Measurements from ENCODE around the gene ZNF777.

ZNF777 gene

GRCh38 chr7:149460493-149461277 lies at the start of gene ZNF777:
TSS of gene ZNF777 (minus strand) at chr7:149461062. CDS start at chr7:149456022, 5,040 bp downstream.
- Histone ChIP-seq H3K27ac (ENCODE audit: low read length) (peak within 1 kb of the TSS; percentile 25), H3K27me3 (ENCODE audit: low read depth, low read length) (no peaks in the 10 kb centered on the region), H3K9me3 (ENCODE audit: control insufficient read depth in 1 of 2, low read length in 2 of 2) (no peaks in the 10 kb centered on the region), H3K4me3 (ENCODE audit: low read depth in 1 of 2, low read length in 2 of 2) (peak within 1 kb of the TSS; percentile 82 to 83), H3K4me1 (ENCODE audit: control insufficient read depth in 1 of 2, insufficient read depth in 2 of 2, low read length in 2 of 2) (peaks cover 3 to 18% of the 10 kb centered on the region in 2 donors), H3K36me3 (ENCODE audit: control insufficient read depth in 1 of 2, insufficient read depth in 2 of 2, low read length in 2 of 2) (peaks cover 2 to 8% of the 10 kb centered on the region in 2 donors)

DNA sequence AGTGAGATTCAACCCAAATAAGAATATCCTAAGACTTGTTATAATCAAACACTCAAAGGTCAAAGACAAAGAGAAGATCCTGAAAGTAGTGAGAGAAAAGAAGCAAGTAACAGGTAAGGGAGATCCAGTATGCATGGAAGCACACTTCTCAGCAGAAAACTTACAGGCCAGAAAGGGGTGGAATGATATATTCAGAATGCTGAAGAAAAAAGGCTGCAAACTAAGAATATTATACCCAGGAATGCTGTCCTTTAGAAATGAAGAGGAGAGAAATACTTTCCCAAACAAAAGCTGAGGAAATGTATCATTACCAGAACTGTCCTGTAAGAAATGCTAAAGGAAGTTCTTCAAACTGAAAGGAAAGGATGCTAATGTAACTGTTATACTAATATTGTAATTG lies 49.4 kb upstream of the ZNF777 start:
- no peaks in the 10 kb centered on the region for H3K4me1 ChIP-seq (ENCODE audit: control insufficient read depth in 1 of 2, insufficient read depth in 2 of 2, low read length in 2 of 2)
- H3K9me3 ChIP-seq (ENCODE audit: control insufficient read depth in 1 of 2, low read length in 2 of 2): peaks cover 0 to 36% of the 10 kb centered on the region in 2 donors
- no peaks in the 10 kb centered on the region for H3K36me3 ChIP-seq (ENCODE audit: control insufficient read depth in 1 of 2, insufficient read depth in 2 of 2, low read length in 2 of 2)
- no peak overlapping the region for H3K27ac ChIP-seq (ENCODE audit: low read length)
- H3K27me3 ChIP-seq (ENCODE audit: low read depth, low read length): no peaks in the 10 kb centered on the region
- H3K4me3 ChIP-seq (ENCODE audit: low read depth in 1 of 2, low read length in 2 of 2): no peak overlapping the region

DNA sequence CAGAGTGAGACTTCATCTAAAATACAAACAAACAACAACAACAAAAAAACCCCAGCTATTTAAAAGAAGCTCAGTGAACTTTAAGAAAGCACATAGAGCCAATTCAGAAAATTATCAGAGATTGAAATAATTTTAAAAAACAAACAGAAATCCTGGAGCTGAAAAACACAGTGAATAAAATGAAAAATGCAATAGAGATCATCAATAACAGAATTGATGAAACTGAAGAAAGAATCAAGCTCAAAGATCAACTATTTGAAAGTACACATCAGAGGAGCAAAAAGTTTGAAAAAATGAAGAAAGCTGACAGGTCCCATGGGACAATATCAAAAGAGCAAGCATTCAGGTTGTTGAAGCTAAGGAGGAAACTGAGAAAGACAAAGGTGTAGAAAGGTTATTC lies 48.9 kb upstream of the ZNF777 start:
- H3K36me3 ChIP-seq (ENCODE audit: control insufficient read depth in 1 of 2, insufficient read depth in 2 of 2, low read length in 2 of 2): no peaks in the 10 kb centered on the region
- no peak overlapping the region for H3K27ac ChIP-seq (ENCODE audit: low read length)
- H3K4me1 ChIP-seq (ENCODE audit: control insufficient read depth in 1 of 2, insufficient read depth in 2 of 2, low read length in 2 of 2): no peaks in the 10 kb centered on the region
- H3K4me3 ChIP-seq (ENCODE audit: low read depth in 1 of 2, low read length in 2 of 2): no peak overlapping the region
- peaks cover 0 to 36% of the 10 kb centered on the region in 2 donors for H3K9me3 ChIP-seq (ENCODE audit: control insufficient read depth in 1 of 2, low read length in 2 of 2)
- no peaks in the 10 kb centered on the region for H3K27me3 ChIP-seq (ENCODE audit: low read depth, low read length)

DNA sequence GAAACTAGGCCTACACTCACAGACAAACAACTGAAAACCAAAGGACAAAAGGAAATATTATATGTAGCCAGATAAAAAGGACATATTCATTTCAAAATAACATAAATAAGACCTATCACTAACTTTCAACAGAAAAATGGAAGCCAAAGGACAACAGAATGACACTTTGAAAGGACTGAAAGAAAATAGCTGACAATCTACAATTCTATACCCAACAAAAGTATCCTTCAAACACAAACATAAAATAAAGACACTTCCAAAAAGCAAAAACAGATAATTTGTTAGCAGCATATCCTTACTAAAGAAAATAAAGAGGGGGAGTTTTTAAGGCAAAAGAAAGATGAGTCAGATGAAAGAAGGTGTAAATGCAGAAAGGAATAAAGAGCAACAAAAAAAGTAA lies 44.7 kb upstream of the ZNF777 start:
- Histone ChIP-seq H3K27ac (ENCODE audit: low read length) (no peak overlapping the region), H3K4me1 (ENCODE audit: control insufficient read depth in 1 of 2, insufficient read depth in 2 of 2, low read length in 2 of 2) (no peaks in the 10 kb centered on the region), H3K27me3 (ENCODE audit: low read depth, low read length) (no peaks in the 10 kb centered on the region), H3K4me3 (ENCODE audit: low read depth in 1 of 2, low read length in 2 of 2) (no peak overlapping the region), H3K9me3 (ENCODE audit: control insufficient read depth in 1 of 2, low read length in 2 of 2) (peaks cover 0 to 27% of the 10 kb centered on the region in 2 donors), H3K36me3 (ENCODE audit: control insufficient read depth in 1 of 2, insufficient read depth in 2 of 2, low read length in 2 of 2) (no peaks in the 10 kb centered on the region)

DNA sequence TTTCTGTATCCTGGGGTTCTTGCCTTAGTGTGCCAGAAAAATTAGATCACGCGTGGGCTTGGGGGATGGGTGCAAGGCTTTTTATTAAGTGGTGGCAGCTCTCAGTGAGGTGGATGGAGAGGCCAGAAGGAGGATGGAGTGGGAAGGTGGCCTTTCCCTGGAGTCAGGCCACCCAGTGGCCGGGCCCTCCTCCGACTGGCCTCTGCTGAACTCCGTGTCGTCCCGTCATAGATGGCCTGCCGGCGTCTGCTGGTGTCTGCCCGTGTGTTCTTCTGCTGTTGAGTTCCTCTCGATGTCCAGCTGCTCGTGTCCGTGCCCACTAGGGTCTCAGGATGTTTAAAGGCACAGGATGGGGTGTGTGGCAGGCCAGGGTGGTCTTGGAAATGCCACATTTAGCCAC lies 40.8 kb upstream of the ZNF777 start:
- peaks cover 0 to 8% of the 10 kb centered on the region in 2 donors for H3K9me3 ChIP-seq (ENCODE audit: control insufficient read depth in 1 of 2, low read length in 2 of 2)
- H3K36me3 ChIP-seq (ENCODE audit: control insufficient read depth in 1 of 2, insufficient read depth in 2 of 2, low read length in 2 of 2): no peaks in the 10 kb centered on the region
- H3K4me1 ChIP-seq (ENCODE audit: control insufficient read depth in 1 of 2, insufficient read depth in 2 of 2, low read length in 2 of 2): peaks cover 0 to 4% of the 10 kb centered on the region in 2 donors
- no peak overlapping the region for H3K4me3 ChIP-seq (ENCODE audit: low read depth in 1 of 2, low read length in 2 of 2)
- no peaks in the 10 kb centered on the region for H3K27me3 ChIP-seq (ENCODE audit: low read depth, low read length)
- H3K27ac ChIP-seq (ENCODE audit: low read length): no peak overlapping the region

- H3K4me1 ChIP-seq (ENCODE audit: control insufficient read depth in 1 of 2, insufficient read depth in 2 of 2, low read length in 2 of 2): peaks cover 2 to 8% of the 10 kb centered on the region in 2 donors
- no peaks in the 10 kb centered on the region for H3K36me3 ChIP-seq (ENCODE audit: control insufficient read depth in 1 of 2, insufficient read depth in 2 of 2, low read length in 2 of 2)
- H3K9me3 ChIP-seq (ENCODE audit: control insufficient read depth in 1 of 2, low read length in 2 of 2): peaks cover 0 to 4% of the 10 kb centered on the region in 2 donors
- H3K27ac ChIP-seq (ENCODE audit: low read length): no peak overlapping the region
- H3K27me3 ChIP-seq (ENCODE audit: low read depth, low read length): no peaks in the 10 kb centered on the region
- H3K4me3 ChIP-seq (ENCODE audit: low read depth in 1 of 2, low read length in 2 of 2): no peak overlapping the region
These were observed 40.0 kb upstream of the ZNF777 start for GRCh38 chr7:149500910-149501309.

- no peaks in the 10 kb centered on the region for H3K9me3 ChIP-seq (ENCODE audit: control insufficient read depth in 1 of 2, low read length in 2 of 2)
- H3K36me3 ChIP-seq (ENCODE audit: control insufficient read depth in 1 of 2, insufficient read depth in 2 of 2, low read length in 2 of 2): no peaks in the 10 kb centered on the region
- no peak overlapping the region for H3K4me3 ChIP-seq (ENCODE audit: low read depth in 1 of 2, low read length in 2 of 2)
These were observed 39.3 kb upstream of the ZNF777 start for GRCh38 chr7:149500201-149500600.

DNA sequence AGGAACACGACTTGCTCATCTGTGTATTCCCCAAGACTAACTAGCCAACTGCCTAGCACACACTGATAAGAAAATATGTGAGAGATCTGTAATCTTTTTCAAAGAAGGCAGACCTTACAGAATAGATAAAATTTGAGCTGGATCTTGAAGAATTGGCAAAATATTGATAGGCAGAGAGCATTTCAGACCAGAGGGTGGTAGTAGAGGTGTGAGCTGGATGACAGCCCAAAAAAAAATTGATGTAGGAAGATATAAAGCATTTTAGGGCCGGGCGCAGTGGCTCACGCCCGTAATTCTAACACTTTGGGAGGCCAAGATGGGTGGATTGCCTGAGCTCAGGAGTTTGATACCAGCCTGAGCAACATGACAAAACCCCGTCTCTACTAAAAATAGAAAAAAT lies 37.9 kb upstream of the ZNF777 start:
- H3K9me3 ChIP-seq (ENCODE audit: control insufficient read depth in 1 of 2, low read length in 2 of 2): no peaks in the 10 kb centered on the region

More at GRCh38 chr7:149500201-149500600, 39.3 kb upstream of the ZNF777 start:
- H3K27me3 ChIP-seq (ENCODE audit: low read depth, low read length): no peaks in the 10 kb centered on the region
- H3K4me1 ChIP-seq (ENCODE audit: control insufficient read depth in 1 of 2, insufficient read depth in 2 of 2, low read length in 2 of 2): peaks cover 9 to 15% of the 10 kb centered on the region in 2 donors
- H3K27ac ChIP-seq (ENCODE audit: low read length): no peak overlapping the region

DNA sequence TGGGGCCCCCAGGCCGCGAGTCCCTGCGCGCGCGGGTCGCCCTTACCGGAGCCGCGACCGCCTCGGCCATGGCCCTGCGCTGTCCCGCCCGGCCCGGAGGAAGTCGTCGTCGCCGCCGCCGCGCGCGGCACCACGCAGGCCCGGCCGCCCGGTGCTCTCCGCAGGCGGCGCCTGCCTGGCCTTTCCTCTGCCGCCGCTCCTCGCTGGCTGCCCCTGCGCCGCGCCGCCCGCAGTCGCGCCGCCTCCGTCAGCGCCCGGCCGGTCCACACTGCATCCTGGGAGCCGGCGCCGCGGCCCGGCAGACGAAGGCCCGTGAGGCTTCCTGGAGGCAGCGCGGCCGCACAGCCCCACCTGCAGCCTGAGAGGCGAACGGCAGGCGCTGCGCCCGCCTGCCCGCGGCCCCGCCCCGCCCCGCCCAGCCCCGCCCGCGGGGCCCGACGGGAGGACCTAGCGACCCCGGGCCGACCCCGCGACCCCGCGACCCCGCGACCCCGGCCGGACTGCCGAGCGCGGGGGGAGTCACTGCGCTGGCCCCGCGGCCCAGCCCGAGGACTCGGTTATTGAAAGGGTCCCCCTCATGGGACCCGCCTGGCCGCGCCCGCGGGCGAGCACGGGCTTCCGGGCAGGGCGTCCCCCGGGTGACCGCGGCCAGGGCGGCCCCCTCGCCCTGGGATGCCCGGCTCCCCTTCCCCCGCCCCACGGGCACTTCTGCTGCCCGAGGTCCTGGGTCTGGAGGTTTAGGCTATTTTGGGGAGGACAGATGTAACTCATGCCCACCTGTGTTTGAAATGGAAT lies 36.8 kb upstream of the ZNF777 start, which contains the start of gene ZNF746:
Gene ZNF746, minus strand, starts transcription at position 343 of the 795 bp plus-strand sequence. Its CDS starts 273 bp downstream, at position 70.
- Histone ChIP-seq H3K9me3 (ENCODE audit: control insufficient read depth in 1 of 2, low read length in 2 of 2) (no peaks in the 10 kb centered on the region), H3K4me3 (ENCODE audit: low read depth in 1 of 2, low read length in 2 of 2) (peak within 1 kb of the TSS; percentile 78), H3K36me3 (ENCODE audit: control insufficient read depth in 1 of 2, insufficient read depth in 2 of 2, low read length in 2 of 2) (peaks cover 13 to 15% of the 10 kb centered on the region in 2 donors), H3K27ac (ENCODE audit: low read length) (peak within 1 kb of the TSS; percentile 39), H3K27me3 (ENCODE audit: low read depth, low read length) (no peaks in the 10 kb centered on the region), H3K4me1 (ENCODE audit: control insufficient read depth in 1 of 2, insufficient read depth in 2 of 2, low read length in 2 of 2) (peaks cover 10 to 22% of the 10 kb centered on the region in 2 donors)

More for the DNA sequence above, 37.9 kb upstream of the ZNF777 start:
- Histone ChIP-seq H3K27ac (ENCODE audit: low read length) (no peak overlapping the region), H3K4me3 (ENCODE audit: low read depth in 1 of 2, low read length in 2 of 2) (no peak overlapping the region), H3K4me1 (ENCODE audit: control insufficient read depth in 1 of 2, insufficient read depth in 2 of 2, low read length in 2 of 2) (peaks cover 10 to 22% of the 10 kb centered on the region in 2 donors), H3K27me3 (ENCODE audit: low read depth, low read length) (no peaks in the 10 kb centered on the region), H3K36me3 (ENCODE audit: control insufficient read depth in 1 of 2, insufficient read depth in 2 of 2, low read length in 2 of 2) (peaks cover 1 to 3% of the 10 kb centered on the region in 2 donors)

GRCh38 chr7:149496642-149497391 lies 36.0 kb upstream of the ZNF777 start:
- Histone ChIP-seq H3K4me1 (ENCODE audit: control insufficient read depth in 1 of 2, insufficient read depth in 2 of 2, low read length in 2 of 2) (peaks cover 10 to 22% of the 10 kb centered on the region in 2 donors), H3K36me3 (ENCODE audit: control insufficient read depth in 1 of 2, insufficient read depth in 2 of 2, low read length in 2 of 2) (peaks cover 18 to 22% of the 10 kb centered on the region in 2 donors), H3K27ac (ENCODE audit: low read length) (peak overlapping the region; percentile 39), H3K9me3 (ENCODE audit: control insufficient read depth in 1 of 2, low read length in 2 of 2) (no peaks in the 10 kb centered on the region), H3K27me3 (ENCODE audit: low read depth, low read length) (no peaks in the 10 kb centered on the region), H3K4me3 (ENCODE audit: low read depth in 1 of 2, low read length in 2 of 2) (peak overlapping the region; percentile 78)
